GM12878 (cell line): ENCODE data around the gene FLT1.

Source experiments
- CBX5 ChIP-seq: sonication (generic); IDR thresholded peaks from 2 replicates; pipeline ENCODE4 v1.6.1; 2016; ENCODE audit warnings: low read depth, moderate library complexity, mild to moderate bottlenecking, inconsistent platforms
- CHD2 ChIP-seq: IDR thresholded peaks from 2 replicates; pipeline ENCODE4 v1.6.1; 2011; ENCODE audit warnings: low read depth, low read length, improper control_type of control experiment, borderline replicate concordance
- CTCF ChIP-seq, 3 experiments: IDR thresholded peaks in 2 of 3; conservative IDR thresholded peaks in 1 of 3; 2 replicates each; pipeline ENCODE4 v1.5.1; 2011; ENCODE audit warnings: low read depth in 3 of 3, low read length in 3 of 3, mild to moderate bottlenecking in 3 of 3, control low read depth in 2 of 3, moderate library complexity in 2 of 3, inconsistent platforms in 1 of 3, mixed read lengths in 1 of 3; ENCODE audit not compliant: control insufficient read depth in 2 of 3, insufficient read depth in 1 of 3; ENCODE audit errors: extremely low read depth in 1 of 3
- E4F1 ChIP-seq: fragments of 450-650 bp; IDR thresholded peaks from 2 replicates; pipeline ENCODE4 v1.6.1; 2018; ENCODE audit warnings: borderline replicate concordance, mild to moderate bottlenecking; ENCODE audit not compliant: partially characterized antibody
- POLR2A ChIP-seq: IDR thresholded peaks from 2 replicates; pipeline ENCODE4 v1.6.1; 2011; ENCODE audit warnings: low read depth, mild to moderate bottlenecking, low read length
- RAD21 ChIP-seq: IDR thresholded peaks from 2 replicates; pipeline ENCODE4 v1.6.1; 2011; ENCODE audit warnings: mild to moderate bottlenecking, low read depth, low read length, moderate library complexity; ENCODE audit not compliant: insufficient read depth
- RCOR1 ChIP-seq: conservative IDR thresholded peaks from 2 replicates; pipeline ENCODE4 v1.6.1; 2012; ENCODE audit warnings: low read depth, low read length, improper control_type of control experiment
- SIN3A ChIP-seq: IDR thresholded peaks from 2 replicates; pipeline ENCODE4 v1.6.1; 2012; ENCODE audit warnings: low read depth, low read length, improper control_type of control experiment
- ZNF217 ChIP-seq: fragments of 450-650 bp; IDR thresholded peaks from 2 replicates; pipeline ENCODE4 v1.6.1; 2017; ENCODE audit warnings: antibody characterized with exemption, mild to moderate bottlenecking

- TF ChIP-seq CTCF (IDR thresholded peaks at IDR 0.05 in 2 of 3, conservative IDR thresholded peaks at IDR 0.05 in 1 of 3; ENCODE audit: control insufficient read depth in 2 of 3, extremely low read depth in 1 of 3, insufficient read depth in 1 of 3, low read depth in 3 of 3, low read length in 3 of 3) (no peak), RAD21 (no peak), SIN3A (no peak), CHD2 (no peak), RCOR1 (no peak), POLR2A (no peak), ZNF217 (no peak), CBX5 (no peak), E4F1 (no peak)
Measured at GRCh38 chr13:28488376-28489005, 6.4 kb downstream of the FLT1 start.
